Measurements from ENCODE around the gene FOXD4L3. TPM values are rescaled to one million over a fixed set of nuclear protein-coding genes. Genes with fewer than 3 reads are reported as not detected.
"Not testable (repeated sequence)": the region's sequence is repeated elsewhere in the genome, so short reads cannot be mapped to it uniquely, and the experiment has no call there.

Gene FOXD4L3
- total RNA-seq, 1 experiment from 2014 or later, result not detected

- DNase-seq (ENCODE audit: low spot score); CTCF ChIA-PET; intact Hi-C loops (cut with micrococcal nuclease; ENCODE audit: unreplicated experiment); POLR2A ChIA-PET (ENCODE audit: low non-redundant PET); H3K27ac ChIP-seq (ENCODE audit: low read depth, low read length, poor library complexity, severe bottlenecking); H3K9me3 ChIP-seq (ENCODE audit: low read depth, low read length, poor library complexity, severe bottlenecking); H3K36me3 ChIP-seq (ENCODE audit: insufficient read depth, low read length, poor library complexity, severe bottlenecking); BruUV-seq (replicated peaks); H3K27me3 ChIP-seq (replicated peaks; ENCODE audit: insufficient read depth, low read depth, low read length, poor library complexity); H3K4me3 ChIP-seq (ENCODE audit: low read depth, low read length, poor library complexity, severe bottlenecking); H3K4me1 ChIP-seq (ENCODE audit: insufficient read depth, low read length, poor library complexity, severe bottlenecking): not testable (repeated sequence)
Observed at GRCh38 chr9:68335935-68336334, 33.3 kb downstream of the FOXD4L3 start.

- H3K4me3 ChIP-seq (ENCODE audit: low read depth, low read length, poor library complexity, severe bottlenecking); H3K27ac ChIP-seq (ENCODE audit: low read depth, low read length, poor library complexity, severe bottlenecking); intact Hi-C loops (cut with micrococcal nuclease; ENCODE audit: unreplicated experiment); POLR2A ChIA-PET (ENCODE audit: low non-redundant PET); H3K4me1 ChIP-seq (ENCODE audit: insufficient read depth, low read length, poor library complexity, severe bottlenecking); H3K36me3 ChIP-seq (ENCODE audit: insufficient read depth, low read length, poor library complexity, severe bottlenecking); DNase-seq (ENCODE audit: low spot score); BruUV-seq (replicated peaks); CTCF ChIA-PET; H3K27me3 ChIP-seq (replicated peaks; ENCODE audit: insufficient read depth, low read depth, low read length, poor library complexity); H3K9me3 ChIP-seq (ENCODE audit: low read depth, low read length, poor library complexity, severe bottlenecking): not testable (repeated sequence)
Observed at GRCh38 chr9:68336639-68337339, 34.1 kb downstream of the FOXD4L3 start.

- H3K27ac ChIP-seq (ENCODE audit: low read depth, low read length, poor library complexity, severe bottlenecking); H3K4me3 ChIP-seq (ENCODE audit: low read depth, low read length, poor library complexity, severe bottlenecking); POLR2A ChIA-PET (ENCODE audit: low non-redundant PET); intact Hi-C loops (cut with micrococcal nuclease; ENCODE audit: unreplicated experiment); H3K4me1 ChIP-seq (ENCODE audit: insufficient read depth, low read length, poor library complexity, severe bottlenecking); BruUV-seq (replicated peaks); H3K9me3 ChIP-seq (ENCODE audit: low read depth, low read length, poor library complexity, severe bottlenecking); DNase-seq (ENCODE audit: low spot score); CTCF ChIA-PET; H3K27me3 ChIP-seq (replicated peaks; ENCODE audit: insufficient read depth, low read depth, low read length, poor library complexity); H3K36me3 ChIP-seq (ENCODE audit: insufficient read depth, low read length, poor library complexity, severe bottlenecking): not testable (repeated sequence)
Observed at GRCh38 chr9:68338000-68338399, 35.3 kb downstream of the FOXD4L3 start.

- H3K27ac ChIP-seq (ENCODE audit: low read depth, low read length, poor library complexity, severe bottlenecking); intact Hi-C loops (cut with micrococcal nuclease; ENCODE audit: unreplicated experiment); BruUV-seq (replicated peaks); H3K36me3 ChIP-seq (ENCODE audit: insufficient read depth, low read length, poor library complexity, severe bottlenecking); H3K4me3 ChIP-seq (ENCODE audit: low read depth, low read length, poor library complexity, severe bottlenecking); H3K9me3 ChIP-seq (ENCODE audit: low read depth, low read length, poor library complexity, severe bottlenecking); DNase-seq (ENCODE audit: low spot score); POLR2A ChIA-PET (ENCODE audit: low non-redundant PET); H3K4me1 ChIP-seq (ENCODE audit: insufficient read depth, low read length, poor library complexity, severe bottlenecking); H3K27me3 ChIP-seq (replicated peaks; ENCODE audit: insufficient read depth, low read depth, low read length, poor library complexity): not testable (repeated sequence)
- CTCF ChIA-PET, result interaction anchor here (0.6 to 0.7 kb wide), 3 partner anchors 90 to 166 kb away, joined by 3 to 13 read pairs (median 7); no protein-coding TSS in a partner anchor
Observed at GRCh38 chr9:68342265-68343025, 39.8 kb downstream of the FOXD4L3 start.

- H3K27me3 ChIP-seq (replicated peaks; ENCODE audit: insufficient read depth, low read depth, low read length, poor library complexity); DNase-seq (ENCODE audit: low spot score); CTCF ChIA-PET; H3K36me3 ChIP-seq (ENCODE audit: insufficient read depth, low read length, poor library complexity, severe bottlenecking); POLR2A ChIA-PET (ENCODE audit: low non-redundant PET); H3K4me3 ChIP-seq (ENCODE audit: low read depth, low read length, poor library complexity, severe bottlenecking); H3K4me1 ChIP-seq (ENCODE audit: insufficient read depth, low read length, poor library complexity, severe bottlenecking); BruUV-seq (replicated peaks); H3K9me3 ChIP-seq (ENCODE audit: low read depth, low read length, poor library complexity, severe bottlenecking); intact Hi-C loops (cut with micrococcal nuclease; ENCODE audit: unreplicated experiment); H3K27ac ChIP-seq (ENCODE audit: low read depth, low read length, poor library complexity, severe bottlenecking): not testable (repeated sequence)
Observed at GRCh38 chr9:68343242-68343641, 40.6 kb downstream of the FOXD4L3 start.

- intact Hi-C loops (cut with micrococcal nuclease; ENCODE audit: unreplicated experiment); H3K27me3 ChIP-seq (replicated peaks; ENCODE audit: insufficient read depth, low read depth, low read length, poor library complexity); H3K9me3 ChIP-seq (ENCODE audit: low read depth, low read length, poor library complexity, severe bottlenecking); POLR2A ChIA-PET (ENCODE audit: low non-redundant PET); DNase-seq (ENCODE audit: low spot score); BruUV-seq (replicated peaks); H3K4me3 ChIP-seq (ENCODE audit: low read depth, low read length, poor library complexity, severe bottlenecking); H3K4me1 ChIP-seq (ENCODE audit: insufficient read depth, low read length, poor library complexity, severe bottlenecking); H3K36me3 ChIP-seq (ENCODE audit: insufficient read depth, low read length, poor library complexity, severe bottlenecking); CTCF ChIA-PET; H3K27ac ChIP-seq (ENCODE audit: low read depth, low read length, poor library complexity, severe bottlenecking): not testable (repeated sequence)
Observed at GRCh38 chr9:68343992-68344391, 41.3 kb downstream of the FOXD4L3 start.

- H3K36me3 ChIP-seq (ENCODE audit: insufficient read depth, low read length, poor library complexity, severe bottlenecking); H3K4me1 ChIP-seq (ENCODE audit: insufficient read depth, low read length, poor library complexity, severe bottlenecking); intact Hi-C loops (cut with micrococcal nuclease; ENCODE audit: unreplicated experiment); H3K9me3 ChIP-seq (ENCODE audit: low read depth, low read length, poor library complexity, severe bottlenecking); BruUV-seq (replicated peaks); POLR2A ChIA-PET (ENCODE audit: low non-redundant PET); H3K4me3 ChIP-seq (ENCODE audit: low read depth, low read length, poor library complexity, severe bottlenecking); H3K27ac ChIP-seq (ENCODE audit: low read depth, low read length, poor library complexity, severe bottlenecking); DNase-seq (ENCODE audit: low spot score); CTCF ChIA-PET: not testable (repeated sequence)
- peaks cover 22% of the 10 kb centered on the region for H3K27me3 ChIP-seq (replicated peaks; ENCODE audit: insufficient read depth, low read depth, low read length, poor library complexity)
Observed at GRCh38 chr9:68351689-68352088, 49.0 kb downstream of the FOXD4L3 start.
